ENCODE results near the gene ZBTB20. TPM values are rescaled to one million over a fixed set of nuclear protein-coding genes. Genes with fewer than 3 reads are reported as not detected.
A peak's percentile ranks its signal among the peaks of the same experiment; 100 is the strongest.

Gene ZBTB20
- total and polyA plus RNA-seq, 12 donors: 0.57 to 105 (median 86.8) TPM

DNA sequence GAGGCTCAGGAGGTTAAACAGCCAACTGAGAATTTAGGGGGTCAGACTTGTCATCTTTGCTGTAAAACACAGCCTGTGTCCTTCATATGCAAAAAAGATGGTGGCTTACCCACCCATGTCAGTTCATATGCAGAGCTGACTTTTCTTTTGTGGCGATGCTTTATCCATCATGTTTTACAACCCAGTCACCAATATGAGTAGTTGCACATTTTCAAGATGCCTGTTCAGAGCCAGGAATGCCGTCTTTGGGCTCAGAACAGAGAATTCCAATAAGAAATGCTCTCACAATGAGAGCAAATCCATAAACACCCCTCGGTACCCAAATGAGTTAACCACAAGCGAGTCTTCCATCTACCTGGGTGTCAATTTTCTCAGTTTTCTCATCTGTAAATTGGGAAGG lies 769.7 kb downstream of the ZBTB20 start:
- no peaks in the 10 kb centered on the region for H3K9me3 ChIP-seq
- peaks cover 0 to 40% (median 8%) of the 10 kb centered on the region in 9 donors for H3K36me3 ChIP-seq
- H3K27ac ChIP-seq: peak overlapping the region in 1 of 10 donors; percentile 83
- peaks cover 6 to 78% (median 58%) of the 10 kb centered on the region in 9 donors for H3K4me1 ChIP-seq
- H3K27me3 ChIP-seq: no peaks in the 10 kb centered on the region
- ATAC-seq: no peak
- TF ChIP-seq, protein P1, sequence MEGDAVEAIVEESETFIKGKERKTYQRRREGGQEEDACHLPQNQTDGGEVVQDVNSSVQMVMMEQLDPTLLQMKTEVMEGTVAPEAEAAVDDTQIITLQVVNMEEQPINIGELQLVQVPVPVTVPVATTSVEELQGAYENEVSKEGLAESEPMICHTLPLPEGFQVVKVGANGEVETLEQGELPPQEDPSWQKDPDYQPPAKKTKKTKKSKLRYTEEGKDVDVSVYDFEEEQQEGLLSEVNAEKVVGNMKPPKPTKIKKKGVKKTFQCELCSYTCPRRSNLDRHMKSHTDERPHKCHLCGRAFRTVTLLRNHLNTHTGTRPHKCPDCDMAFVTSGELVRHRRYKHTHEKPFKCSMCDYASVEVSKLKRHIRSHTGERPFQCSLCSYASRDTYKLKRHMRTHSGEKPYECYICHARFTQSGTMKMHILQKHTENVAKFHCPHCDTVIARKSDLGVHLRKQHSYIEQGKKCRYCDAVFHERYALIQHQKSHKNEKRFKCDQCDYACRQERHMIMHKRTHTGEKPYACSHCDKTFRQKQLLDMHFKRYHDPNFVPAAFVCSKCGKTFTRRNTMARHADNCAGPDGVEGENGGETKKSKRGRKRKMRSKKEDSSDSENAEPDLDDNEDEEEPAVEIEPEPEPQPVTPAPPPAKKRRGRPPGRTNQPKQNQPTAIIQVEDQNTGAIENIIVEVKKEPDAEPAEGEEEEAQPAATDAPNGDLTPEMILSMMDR (IDR thresholded peaks at IDR 0.05): no peak
- H3K4me3 ChIP-seq: no peak overlapping the region
- DNase-seq: no peak
- intact Hi-C loops (cut with DNase I): loop anchor here in 1 of 10 donors (10.0 kb wide), 1 partner anchor 787 kb away; no protein-coding TSS in a partner anchor
- WGBS, 2 donors: 94 to 95% methylated on average over 4 of the region's 4 CpGs

DNA sequence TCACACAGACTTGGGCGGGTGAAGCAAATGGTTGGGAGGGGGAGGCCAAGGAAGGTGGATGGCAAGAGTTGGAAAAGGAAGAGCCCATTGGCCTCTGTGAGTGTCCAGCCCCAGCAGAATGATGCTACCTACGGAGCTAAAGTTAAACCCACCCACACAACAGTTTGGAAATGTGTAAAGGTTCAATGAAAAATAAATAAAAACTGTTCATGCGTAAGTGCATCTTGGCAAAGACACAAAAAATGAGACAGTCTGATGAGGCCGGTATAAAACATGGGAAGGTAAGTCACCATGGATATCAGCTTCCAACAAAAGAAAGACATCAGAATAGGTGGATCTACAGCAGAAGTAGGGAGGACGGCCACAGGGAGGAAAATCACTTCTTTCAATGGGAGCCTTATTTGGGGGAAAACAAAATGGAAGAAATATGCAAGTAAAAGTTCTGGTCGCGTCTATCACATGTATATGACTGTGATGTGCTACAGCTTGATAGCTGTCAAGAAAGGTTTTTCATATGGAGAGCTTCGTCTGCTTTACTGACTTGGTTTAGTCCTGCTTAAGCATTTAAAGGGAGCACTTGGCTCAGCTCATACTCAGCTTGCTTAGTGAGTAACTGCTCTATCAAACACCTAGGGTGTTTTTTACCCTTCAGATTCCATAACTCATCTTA lies 770.4 kb downstream of the ZBTB20 start:
- no peaks in the 10 kb centered on the region for H3K9me3 ChIP-seq
- H3K27me3 ChIP-seq: no peaks in the 10 kb centered on the region
- peaks cover 0 to 44% (median 8%) of the 10 kb centered on the region in 9 donors for H3K36me3 ChIP-seq
- TF ChIP-seq, protein P1 (IDR thresholded peaks at IDR 0.05): no peak
- DNase-seq: no peak
- no peak for ATAC-seq
- H3K4me1 ChIP-seq: peaks cover 4 to 75% (median 58%) of the 10 kb centered on the region in 9 donors
- intact Hi-C loops (cut with DNase I): loop anchor here in 1 of 10 donors (10.0 kb wide), 1 partner anchor 788 kb away; no protein-coding TSS in a partner anchor
- peak overlapping the region in 3 of 10 donors; percentile 22 to 83 (median 53) for H3K27ac ChIP-seq
- no peak overlapping the region for H3K4me3 ChIP-seq
- 94 to 95% methylated on average over 8 of the region's 8 CpGs for WGBS, 2 donors

DNA sequence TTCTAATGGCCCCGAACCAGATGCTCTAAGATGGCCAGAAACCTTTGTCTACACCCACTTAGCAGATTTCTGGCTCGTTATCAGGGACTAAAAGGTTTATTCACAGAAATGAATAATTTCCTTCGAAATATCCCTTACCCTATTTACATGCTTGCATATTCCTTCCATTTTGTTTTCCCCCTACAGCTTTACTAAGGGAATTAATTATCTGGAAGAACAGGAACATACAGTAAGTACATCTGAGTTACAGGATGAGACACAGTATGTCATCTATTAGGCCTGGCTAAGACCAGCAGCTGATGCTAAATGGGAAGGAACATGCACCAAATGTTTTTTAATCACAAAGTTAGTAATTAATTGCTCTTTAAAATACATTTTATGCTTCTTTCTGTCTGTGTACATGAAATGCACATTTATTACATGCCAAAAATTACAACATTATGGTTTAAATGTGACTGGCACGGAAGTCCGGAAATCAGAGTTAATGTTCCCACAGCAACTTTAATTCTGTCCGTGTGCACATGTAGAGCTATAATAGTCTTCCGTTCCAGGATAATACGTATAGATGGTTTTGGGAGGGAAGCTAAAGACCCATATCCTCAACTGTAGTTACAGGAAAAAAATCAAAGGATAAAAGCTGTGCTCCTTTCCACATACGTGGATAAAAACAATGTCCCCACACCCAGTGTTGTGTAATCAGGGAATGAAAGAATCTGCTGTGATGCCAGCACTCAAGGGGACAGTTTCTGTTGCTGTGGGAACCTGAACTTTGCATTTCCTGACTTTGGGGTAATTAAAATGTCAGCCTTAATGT lies 771.3 kb downstream of the ZBTB20 start:
- no peaks in the 10 kb centered on the region for H3K27me3 ChIP-seq
- no peak overlapping the region for H3K4me3 ChIP-seq
- no peaks in the 10 kb centered on the region for H3K9me3 ChIP-seq
- WGBS, 2 donors: 71 to 72% methylated on average over 9 of the region's 9 CpGs
- intact Hi-C loops (cut with DNase I): loop anchor here in 1 of 10 donors (10.0 kb wide), 1 partner anchor 789 kb away; no protein-coding TSS in a partner anchor
- no peak for DNase-seq
- peaks cover 0 to 44% (median 8%) of the 10 kb centered on the region in 9 donors for H3K36me3 ChIP-seq
- peak in 1 of 8 donors; percentile 41 for ATAC-seq
- H3K4me1 ChIP-seq: peaks cover 4 to 67% (median 50%) of the 10 kb centered on the region in 9 donors
- peak overlapping the region in 5 of 10 donors; percentile 18 to 53 (median 46) for H3K27ac ChIP-seq
- TF ChIP-seq, protein P1 (IDR thresholded peaks at IDR 0.05): no peak

DNA sequence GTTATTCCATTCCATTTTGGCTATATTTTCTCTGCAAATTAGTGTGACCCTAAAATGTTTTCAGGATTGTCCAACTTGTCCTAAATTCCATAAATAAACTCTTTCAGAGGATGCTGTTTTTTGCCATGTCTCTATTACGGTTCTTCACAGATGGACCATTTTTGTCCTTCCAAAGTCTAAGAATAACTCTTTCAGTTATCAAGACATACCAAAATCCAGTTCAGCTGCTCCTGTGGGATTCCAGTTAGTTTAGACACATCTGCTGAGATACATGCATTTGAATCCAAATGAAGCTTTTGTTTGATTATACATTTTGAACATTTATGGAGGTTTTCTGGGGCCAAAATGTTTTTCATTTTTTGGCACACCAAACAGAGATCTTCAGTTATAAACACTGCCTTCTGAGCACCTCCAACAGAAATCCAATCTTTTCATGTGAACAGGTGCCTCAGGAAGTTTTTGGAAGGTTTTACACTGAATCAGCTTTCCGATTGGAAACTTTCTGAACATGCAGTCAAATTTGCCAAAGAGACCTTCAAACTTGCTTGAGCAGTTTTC lies 772.6 kb downstream of the ZBTB20 start:
- TF ChIP-seq, protein P1 (IDR thresholded peaks at IDR 0.05): no peak
- Histone ChIP-seq H3K27ac (peak overlapping the region in 7 of 10 donors; percentile 11 to 53 (median 25)), H3K36me3 (peaks cover 0 to 38% (median 3%) of the 10 kb centered on the region in 9 donors), H3K4me3 (no peak overlapping the region), H3K27me3 (no peaks in the 10 kb centered on the region), H3K9me3 (no peaks in the 10 kb centered on the region), H3K4me1 (peaks cover 4 to 54% (median 38%) of the 10 kb centered on the region in 9 donors)
- WGBS, 2 donors: 46 to 54% methylated on average over 2 of the region's 2 CpGs
- intact Hi-C loops (cut with DNase I): loop anchor here in 1 of 10 donors (10.0 kb wide), 1 partner anchor 790 kb away; no protein-coding TSS in a partner anchor
- peak in 5 of 8 donors; percentile 45 to 75 (median 52) for ATAC-seq
- no peak for DNase-seq

All from heart right ventricle (tissue), 16 donors.